HG03521 (cell line): ENCODE results near the gene KITLG.
"Not testable (repeated sequence)": the region's sequence is repeated elsewhere in the genome, so short reads cannot be mapped to it uniquely, and the experiment has no call there.

Experiments used
- ATAC-seq: cut with Tn5 transposase; IDR thresholded peaks from one replicate; pipeline ENCODE4 v1.9.1; 2021; ENCODE audit warnings: mild to moderate bottlenecking, moderate library complexity; ENCODE audit not compliant: unreplicated experiment

The KITLG gene

DNA sequence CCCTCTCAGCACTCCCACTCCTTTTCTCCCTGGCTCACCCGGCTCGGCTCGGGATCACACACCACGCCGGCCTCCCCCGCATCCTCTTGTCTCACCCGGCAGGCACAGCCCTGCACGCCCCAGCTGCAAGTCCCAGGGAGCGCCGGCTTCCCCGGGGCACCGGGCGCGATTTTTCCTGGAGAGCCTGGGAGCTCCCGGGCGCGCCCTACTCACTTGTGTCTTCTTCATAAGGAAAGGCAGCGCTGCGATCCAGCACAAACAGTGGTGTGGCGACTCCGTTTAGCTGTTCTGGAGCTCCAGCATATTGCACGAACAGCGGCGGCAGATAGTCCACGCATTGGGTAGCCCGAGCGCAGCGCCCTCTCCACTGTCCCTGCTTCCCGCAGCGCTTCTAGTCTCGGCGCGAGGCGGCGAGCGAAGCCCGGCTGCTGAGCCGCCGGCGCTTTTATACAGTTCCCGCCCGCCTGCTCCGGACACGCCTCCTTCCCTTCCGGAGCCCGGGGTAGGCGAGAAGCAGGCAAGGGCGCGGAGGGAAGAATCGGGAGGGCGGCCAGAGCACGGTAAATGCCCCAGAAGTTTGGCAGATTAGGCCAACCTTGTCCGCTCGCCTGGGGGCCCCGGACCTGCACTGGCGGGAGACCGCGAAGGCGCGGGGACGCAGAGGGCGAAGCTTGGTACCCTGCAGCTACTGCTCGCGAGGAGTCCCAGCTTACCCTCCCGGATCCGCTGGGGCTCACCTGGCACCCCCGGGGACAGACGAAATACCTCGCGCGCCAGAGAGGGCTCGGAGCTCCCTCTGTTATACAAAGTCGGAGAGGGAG is at the start of gene KITLG:
TSS of gene KITLG (minus strand) at position 421 of the 821 bp plus-strand sequence. CDS start at position 228, 193 bp downstream.
- peak; percentile 58 for ATAC-seq

GRCh38 chr12:88628856-88629509 is 48.7 kb upstream of the KITLG start:
- ATAC-seq = no peak

DNA sequence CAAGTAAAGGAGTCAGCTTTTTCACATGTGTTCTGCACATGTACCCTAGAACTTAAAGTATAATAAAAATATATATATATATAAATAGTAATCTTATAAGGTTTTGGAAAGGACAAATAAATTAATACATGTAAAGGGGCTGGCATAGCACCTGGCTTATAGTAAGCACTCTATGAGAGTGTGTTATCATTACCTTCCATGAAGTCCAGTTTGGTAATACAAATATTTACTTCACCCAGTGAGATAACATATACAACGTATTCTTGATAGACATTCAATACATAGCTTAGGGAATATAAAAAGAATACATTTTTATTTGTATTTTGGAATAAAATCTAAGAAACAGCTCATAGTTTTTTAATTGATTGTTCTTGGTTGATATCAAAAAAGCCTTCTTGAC is 47.8 kb upstream of the KITLG start:
- not testable (repeated sequence) for ATAC-seq

- ATAC-seq = no peak
Observed at GRCh38 chr12:88627501-88627900, 47.2 kb upstream of the KITLG start.

- ATAC-seq = no peak
Observed at GRCh38 chr12:88625356-88625755, 45.1 kb upstream of the KITLG start.

DNA sequence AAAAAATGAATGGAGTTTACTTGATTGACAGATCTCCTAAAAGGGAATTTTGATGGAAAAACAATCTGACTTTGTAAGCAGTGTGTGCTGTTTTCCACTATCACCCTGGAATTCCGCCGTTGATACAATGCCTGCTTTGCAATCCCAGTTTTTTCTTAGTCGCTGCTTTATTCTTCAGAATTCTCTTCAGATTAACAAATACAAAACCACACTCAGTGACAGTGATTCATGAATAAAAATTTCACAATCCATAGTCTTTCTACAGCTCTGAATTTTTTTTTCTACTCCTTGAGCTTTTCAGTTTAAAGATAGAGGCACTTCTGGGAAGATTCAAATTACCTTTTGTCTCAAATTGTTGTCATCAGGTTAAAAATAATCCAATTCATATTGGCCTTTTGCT is 44.6 kb upstream of the KITLG start:
- no peak for ATAC-seq

- no peak for ATAC-seq
Observed at GRCh38 chr12:88623777-88624548, 43.7 kb upstream of the KITLG start.

DNA sequence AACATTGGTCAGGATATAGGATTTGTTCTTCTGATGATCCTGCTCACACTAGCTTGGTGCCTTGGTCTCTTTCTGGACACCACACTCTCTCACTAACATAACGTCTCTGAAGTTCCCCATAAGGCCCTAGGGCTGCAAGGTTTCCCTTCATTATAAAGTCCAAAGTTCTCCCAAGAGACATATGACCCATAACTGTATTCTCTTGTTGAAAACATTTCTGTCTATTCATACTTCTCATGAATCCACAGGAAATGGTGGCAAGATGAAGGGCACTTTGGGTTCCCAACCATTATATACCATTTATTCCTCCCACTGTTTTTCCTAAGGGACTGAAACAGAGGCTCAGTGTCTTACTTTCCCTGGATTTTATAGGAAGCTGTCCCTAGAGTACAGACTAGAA is 37.1 kb upstream of the KITLG start:
- ATAC-seq = no peak

DNA sequence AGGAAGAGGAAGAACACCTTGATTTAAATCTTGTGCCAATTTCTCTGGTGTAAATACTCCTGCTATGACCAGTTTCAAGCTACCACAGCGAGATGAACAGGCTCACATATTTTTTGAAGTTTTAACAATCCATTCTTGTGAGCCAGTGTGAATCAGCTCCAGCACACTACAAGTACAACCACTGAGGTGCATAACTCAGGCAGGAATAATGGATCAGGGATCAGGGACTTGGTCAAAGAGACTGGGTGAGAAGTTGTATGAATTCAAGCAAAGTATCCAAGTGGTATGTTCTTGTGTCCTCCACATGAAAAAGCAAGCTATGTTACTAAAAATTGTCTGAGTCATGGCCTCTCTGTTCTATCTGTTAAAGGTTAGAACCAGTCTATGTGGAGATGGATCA is 35.2 kb upstream of the KITLG start:
- no peak for ATAC-seq

DNA sequence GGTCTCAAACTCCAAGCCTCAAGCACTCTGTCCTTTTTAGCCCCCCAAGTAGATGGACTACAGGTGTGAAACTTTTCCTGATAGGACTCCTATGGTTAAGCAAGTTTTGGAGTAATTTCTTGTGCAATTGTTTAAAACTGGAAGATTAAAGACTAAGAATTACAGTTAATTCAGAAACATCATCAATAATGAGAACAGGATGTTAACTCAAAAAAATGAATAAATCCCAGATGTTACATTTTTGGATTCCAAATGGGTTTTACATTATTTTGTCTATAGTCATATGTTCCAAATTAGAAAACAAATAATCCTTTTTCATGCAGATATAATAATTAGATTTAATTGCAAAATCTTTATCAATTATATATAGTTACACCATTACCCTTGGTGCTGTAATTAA is 24.4 kb upstream of the KITLG start:
- no peak for ATAC-seq

DNA sequence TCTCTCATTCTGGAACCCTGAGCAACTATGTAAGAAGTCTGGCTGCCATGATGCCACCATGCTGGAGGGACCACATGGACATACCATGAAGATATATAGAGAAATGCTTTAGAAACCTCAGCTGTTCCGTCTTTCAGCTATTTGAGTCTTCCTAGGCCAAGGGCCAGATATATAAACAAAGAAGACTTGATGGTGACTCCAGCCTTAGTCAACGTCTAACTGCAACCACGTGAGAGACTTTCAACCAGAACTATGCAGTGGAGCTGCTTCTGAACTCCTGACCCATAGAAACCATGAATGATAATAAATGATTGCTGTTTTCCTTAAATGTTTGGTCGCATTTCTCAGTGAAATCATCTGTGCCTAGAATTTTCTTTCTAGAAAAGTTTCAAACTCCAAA is 20.0 kb upstream of the KITLG start:
- ATAC-seq = no peak

DNA sequence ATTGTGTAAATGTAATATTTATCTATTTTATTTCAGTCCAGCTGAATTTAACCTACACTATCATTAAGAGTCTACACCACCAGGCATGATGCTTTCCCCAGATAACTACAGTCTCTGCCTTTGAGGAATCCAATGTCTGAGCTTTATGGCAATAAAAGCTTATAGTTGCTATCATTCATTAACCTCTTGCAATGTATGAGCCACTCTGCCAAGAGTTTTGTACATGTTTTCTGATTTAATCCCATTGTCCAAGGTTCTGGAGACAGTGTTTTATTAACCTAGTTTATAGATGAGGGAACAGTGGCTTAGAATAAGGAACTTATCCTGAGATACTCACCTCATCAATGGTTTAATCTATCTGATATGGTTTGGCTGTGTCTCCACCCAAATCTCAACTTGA is 17.1 kb upstream of the KITLG start:
- ATAC-seq = no peak

GRCh38 chr12:88595697-88596096 is 15.4 kb upstream of the KITLG start:
- no peak for ATAC-seq

- no peak for ATAC-seq
Observed at GRCh38 chr12:88594780-88595179, 14.5 kb upstream of the KITLG start.

DNA sequence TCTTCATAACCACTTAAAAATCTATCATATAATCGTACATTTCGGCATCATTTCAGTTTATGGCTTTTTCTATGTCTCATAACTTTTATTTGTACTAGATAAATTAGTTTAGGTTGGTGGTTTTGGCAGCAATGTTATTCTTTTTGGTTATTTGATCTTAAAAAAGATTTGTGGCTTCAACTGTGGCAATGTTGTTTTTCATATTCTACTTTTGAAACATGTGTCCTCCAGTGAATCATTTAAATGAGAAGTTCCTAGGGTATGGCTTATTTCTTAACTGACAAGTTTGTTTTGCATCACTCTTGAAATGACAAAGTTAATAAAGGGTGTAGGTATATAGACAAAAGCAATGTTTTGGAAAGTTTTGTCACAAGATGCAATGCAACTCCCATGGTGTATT is 11.1 kb upstream of the KITLG start:
- no peak for ATAC-seq

DNA sequence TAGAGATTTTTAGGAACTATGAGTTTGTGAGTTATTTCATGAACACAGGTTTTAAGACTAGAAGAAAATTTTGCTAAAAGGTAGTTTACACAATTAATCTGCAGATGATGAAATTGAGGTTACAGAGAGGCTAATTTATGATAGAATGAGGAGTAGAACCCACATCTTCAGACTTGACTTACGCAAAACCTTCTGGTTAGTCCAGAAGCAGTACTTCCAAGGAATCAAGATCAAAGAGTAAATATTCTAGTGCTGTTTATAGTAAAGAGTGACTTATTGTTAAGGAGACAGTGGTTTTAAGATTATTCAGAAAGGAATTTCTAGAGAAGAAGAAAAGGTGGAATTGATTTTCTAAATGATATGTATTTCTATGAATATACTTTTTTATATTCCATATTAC is 10.6 kb upstream of the KITLG start:
- no peak for ATAC-seq

GRCh38 chr12:88585077-88585476 is 4.8 kb upstream of the KITLG start:
- no peak for ATAC-seq

GRCh38 chr12:88579601-88580050 is 645 bp downstream of the KITLG start:
- no peak for ATAC-seq

DNA sequence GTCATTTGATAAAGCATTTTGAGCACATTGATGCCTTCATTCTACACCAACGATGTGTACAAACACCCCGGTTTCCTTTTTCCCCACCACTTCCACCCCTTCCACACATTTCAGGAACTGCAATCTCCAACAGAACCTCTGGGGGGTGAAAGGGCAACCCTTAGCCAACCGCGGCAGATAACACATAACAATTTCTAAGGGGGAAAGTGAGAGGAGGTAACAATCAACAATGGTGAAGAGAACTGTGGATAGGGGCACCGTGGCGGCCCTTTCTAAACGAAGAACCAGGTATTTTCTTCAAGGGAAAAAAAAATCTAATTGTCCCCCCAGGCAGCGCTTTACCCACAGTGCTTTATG is 1.1 kb downstream of the KITLG start:
- no peak for ATAC-seq

GRCh38 chr12:88578276-88579160 is 1.8 kb downstream of the KITLG start:
- ATAC-seq = no peak

- ATAC-seq = no peak
Observed at GRCh38 chr12:88577537-88577936, 2.7 kb downstream of the KITLG start.
